ENCODE results near the gene SYT4.

DNA sequence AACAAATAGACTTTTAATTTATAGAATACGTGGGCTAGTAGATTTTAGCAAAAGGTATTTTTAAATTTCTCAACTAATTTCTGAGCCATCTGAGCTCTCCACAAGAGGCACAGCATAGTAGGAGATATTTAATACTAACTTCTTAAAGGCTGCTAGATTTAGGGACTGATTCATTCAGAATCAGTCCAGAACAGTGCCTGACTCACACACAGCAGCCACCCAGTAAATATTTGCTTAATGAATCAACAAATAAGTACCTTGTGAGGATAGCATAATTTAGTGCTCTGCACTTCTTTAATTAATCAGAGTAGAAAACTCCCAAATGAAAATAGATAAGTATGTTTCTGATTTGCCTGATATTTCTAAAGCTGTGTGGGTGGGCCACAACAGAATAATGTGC lies 35.6 kb upstream of the SYT4 start:
- TF ChIP-seq CTCF (IDR thresholded peaks at IDR 0.05) (no peak), EP300 (IDR thresholded peaks at IDR 0.05; ENCODE audit: borderline replicate concordance in 1 of 2, low read depth in 1 of 2, low read length in 1 of 2) (no peak), NRF1 (IDR thresholded peaks at IDR 0.05; ENCODE audit: low read depth, low read length) (no peak), EZH2phosphoT487 (IDR thresholded peaks at IDR 0.05; ENCODE audit: borderline replicate concordance, low read depth) (no peak), NFIC (IDR thresholded peaks at IDR 0.05; ENCODE audit: borderline replicate concordance) (no peak)

Data from SK-N-SH (cell line).